Calu3 (cell line): ENCODE data around the gene ITPKB. TPM values are rescaled to one million over a fixed set of nuclear protein-coding genes. Genes with fewer than 3 reads are reported as not detected.
A peak's percentile ranks its signal among the peaks of the same experiment; 100 is the strongest.

Source experiments
- BruUV-seq: library from RNA; stranded (reverse); fragments of 400-500 nt; replicated peaks from 2 replicates; lab custom pipeline; 2021; lab: Mats Ljungman, UMichigan
- CTCF ChIA-PET: fragments of 300-600 bp; sonication (Branson Sonifier 250); formaldehyde crosslinking; loops from one replicate; lab custom pipeline; 2022; ENCODE audit warnings: antibody characterized with exemption; lab: Charles Lee
- DNase-seq: peaks from one replicate; pipeline ENCODE4 v3.0.0; 2022
- H3K27ac Mint-ChIP-seq: one replicate; pipeline ENCODE4 v1.8.0; 2022; ENCODE audit warnings: mixed read lengths; ENCODE audit not compliant: unreplicated experiment
- H3K27me3 Mint-ChIP-seq: one replicate; pipeline ENCODE4 v1.8.0; 2022; ENCODE audit warnings: mixed read lengths; ENCODE audit not compliant: unreplicated experiment
- H3K36me3 Mint-ChIP-seq: one replicate; pipeline ENCODE4 v1.8.0; 2022; ENCODE audit warnings: mild to moderate bottlenecking, moderate library complexity, mixed read lengths; ENCODE audit not compliant: insufficient read depth, unreplicated experiment
- H3K4me1 Mint-ChIP-seq: one replicate; pipeline ENCODE4 v1.8.0; 2022; ENCODE audit warnings: mild to moderate bottlenecking, low read depth, mixed read lengths; ENCODE audit not compliant: unreplicated experiment
- H3K4me3 Mint-ChIP-seq: one replicate; pipeline ENCODE4 v1.8.0; 2022; ENCODE audit warnings: mild to moderate bottlenecking, low read depth, moderate library complexity, mixed read lengths; ENCODE audit not compliant: unreplicated experiment
- H3K9me3 Mint-ChIP-seq: one replicate; pipeline ENCODE4 v1.8.0; 2022; ENCODE audit warnings: low read depth, mixed read lengths; ENCODE audit not compliant: unreplicated experiment
- CTCF ChIP-seq: fragments of 200-600 bp; IDR thresholded peaks from one replicate; pipeline ENCODE4 v1.8.0; 2022; ENCODE audit warnings: antibody characterized with exemption; ENCODE audit not compliant: unreplicated experiment
- intact Hi-C: fragments of 100-400 bp; cut with micrococcal nuclease; formaldehyde crosslinking; loops from one replicate; pipeline ENCODE4 v1.10.0; 2022; ENCODE audit not compliant: unreplicated experiment
- total RNA-seq: library from RNA; stranded (reverse); gene quantifications from 2 replicates; pipeline ENCODE4 v1.2.3, GENCODE V29; 2022

Gene ITPKB
- total RNA-seq, 1 experiment from 2014 or later = 11.8 TPM

- BruUV-seq = no TSS peak
- CTCF ChIA-PET = no interaction called here
- Mint-ChIP-seq H3K27me3 (no peaks in the 10 kb centered on the region), H3K4me3 (no peak overlapping the region), H3K27ac (no peak overlapping the region), H3K4me1 (peaks cover 29% of the 10 kb centered on the region), H3K9me3 (no peaks in the 10 kb centered on the region), H3K36me3 (no peaks in the 10 kb centered on the region)
- intact Hi-C loops = no loop called here
- DNase-seq = no peak
- no peak for TF ChIP-seq CTCF
Observed at GRCh38 chr1:226646870-226647449, 92.1 kb downstream of the ITPKB start.

- intact Hi-C loops = no loop called here
- peak; percentile 25 for DNase-seq
- H3K4me1 Mint-ChIP-seq = peaks cover 29% of the 10 kb centered on the region
- no peak for TF ChIP-seq CTCF
- H3K27me3 Mint-ChIP-seq = no peaks in the 10 kb centered on the region
- BruUV-seq = no TSS peak
- H3K27ac Mint-ChIP-seq = no peak overlapping the region
- no peaks in the 10 kb centered on the region for H3K9me3 Mint-ChIP-seq
- CTCF ChIA-PET = no interaction called here
- no peak overlapping the region for H3K4me3 Mint-ChIP-seq
- no peaks in the 10 kb centered on the region for H3K36me3 Mint-ChIP-seq
Observed at GRCh38 chr1:226646026-226646869, 92.8 kb downstream of the ITPKB start.

DNA sequence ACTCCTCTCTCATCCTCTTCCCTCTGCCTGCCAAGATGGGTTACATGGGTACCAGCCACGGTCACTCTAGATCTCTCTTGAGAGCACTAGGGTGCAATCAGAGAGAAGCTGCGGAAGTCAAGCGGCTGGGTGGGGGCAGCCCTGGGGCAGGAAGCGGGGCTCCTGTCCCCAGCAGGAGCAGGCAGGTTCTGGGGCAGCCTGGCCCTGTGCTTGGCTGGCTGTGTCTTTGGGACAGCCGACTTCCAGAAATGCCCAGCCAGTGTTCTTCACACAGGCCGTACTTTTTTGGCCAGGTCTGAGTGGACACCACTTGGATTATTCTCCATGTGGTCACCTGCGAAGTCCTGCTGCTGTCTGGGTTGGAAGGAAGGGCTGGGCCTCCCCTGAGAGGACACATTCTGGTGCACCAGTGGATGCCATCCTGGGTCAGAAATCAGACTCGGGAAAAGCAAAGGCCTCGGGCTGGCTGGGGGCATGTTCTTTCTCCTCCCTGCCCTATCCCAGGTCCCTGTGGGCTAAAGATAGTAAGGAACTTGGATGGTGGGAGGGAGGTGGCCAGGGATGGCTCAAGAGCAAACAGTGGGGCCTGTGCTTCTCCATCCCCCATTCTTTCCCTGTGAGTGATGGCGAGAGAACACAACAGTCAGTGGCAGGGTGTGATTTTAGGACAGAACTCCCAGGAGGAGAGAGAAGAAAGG, 93.7 kb downstream of the ITPKB start:
- no peaks in the 10 kb centered on the region for H3K9me3 Mint-ChIP-seq
- peaks cover 29% of the 10 kb centered on the region for H3K4me1 Mint-ChIP-seq
- no peak for DNase-seq
- H3K27ac Mint-ChIP-seq = no peak overlapping the region
- no peak for TF ChIP-seq CTCF
- H3K36me3 Mint-ChIP-seq = no peaks in the 10 kb centered on the region
- CTCF ChIA-PET = no interaction called here
- H3K27me3 Mint-ChIP-seq = no peaks in the 10 kb centered on the region
- intact Hi-C loops = no loop called here
- H3K4me3 Mint-ChIP-seq = no peak overlapping the region
- BruUV-seq = no TSS peak

GRCh38 chr1:226644541-226645176, 94.4 kb downstream of the ITPKB start:
- Mint-ChIP-seq H3K4me1 (peaks cover 29% of the 10 kb centered on the region), H3K9me3 (no peaks in the 10 kb centered on the region), H3K27ac (no peak overlapping the region), H3K36me3 (peaks cover 2% of the 10 kb centered on the region), H3K27me3 (no peaks in the 10 kb centered on the region), H3K4me3 (no peak overlapping the region)
- CTCF ChIA-PET = no interaction called here
- intact Hi-C loops = no loop called here
- no peak for DNase-seq
- no TSS peak for BruUV-seq
- TF ChIP-seq CTCF = no peak
